ENCODE measurements around the gene NR2C2.

- TF ChIP-seq POLR2A (IDR thresholded peaks at IDR 0.05): no peak
- TF ChIP-seq CTCF (IDR thresholded peaks at IDR 0.05): no peak
Measured at GRCh38 chr3:14959359-14959943, 12.1 kb downstream of the NR2C2 start.
